Measurements from ENCODE around the gene DMD. TPM values are rescaled to one million over a fixed set of nuclear protein-coding genes. Genes with fewer than 3 reads are reported as not detected.
"Not testable (repeated sequence)": the region's sequence is repeated elsewhere in the genome, so short reads cannot be mapped to it uniquely, and the experiment has no call there.

The DMD gene
- total RNA-seq, 1 donor from 2014 or later, result 1.7 TPM

GRCh38 chrX:33194289-33194688 lies 17.1 kb downstream of the DMD start:
- no peaks in the 10 kb centered on the region for H3K9me3 Mint-ChIP-seq (ENCODE audit: unreplicated experiment)
- TF ChIP-seq CTCF (IDR thresholded peaks at IDR 0.05; ENCODE audit: partially characterized antibody, unreplicated experiment), result no peak
- no peak overlapping the region for H3K4me3 Mint-ChIP-seq (ENCODE audit: unreplicated experiment)
- no peaks in the 10 kb centered on the region for H3K27me3 Mint-ChIP-seq (ENCODE audit: unreplicated experiment)
- H3K27ac Mint-ChIP-seq (ENCODE audit: unreplicated experiment), result no peak overlapping the region
- no peaks in the 10 kb centered on the region for H3K36me3 Mint-ChIP-seq (ENCODE audit: unreplicated experiment)
- H3K4me1 Mint-ChIP-seq (ENCODE audit: low read depth, unreplicated experiment), result no peaks in the 10 kb centered on the region
- no peak for DNase-seq

GRCh38 chrX:33190016-33190415 lies 21.3 kb downstream of the DMD start:
- DNase-seq, result no peak
- Mint-ChIP-seq H3K36me3 (ENCODE audit: unreplicated experiment) (no peaks in the 10 kb centered on the region), H3K27ac (ENCODE audit: unreplicated experiment) (no peak overlapping the region), H3K4me3 (ENCODE audit: unreplicated experiment) (no peak overlapping the region), H3K27me3 (ENCODE audit: unreplicated experiment) (no peaks in the 10 kb centered on the region), H3K9me3 (ENCODE audit: unreplicated experiment) (no peaks in the 10 kb centered on the region), H3K4me1 (ENCODE audit: low read depth, unreplicated experiment) (no peaks in the 10 kb centered on the region)
- TF ChIP-seq CTCF (IDR thresholded peaks at IDR 0.05; ENCODE audit: partially characterized antibody, unreplicated experiment), result no peak

- Mint-ChIP-seq H3K27me3 (ENCODE audit: unreplicated experiment) (no peaks in the 10 kb centered on the region), H3K9me3 (ENCODE audit: unreplicated experiment) (no peaks in the 10 kb centered on the region), H3K4me1 (ENCODE audit: low read depth, unreplicated experiment) (no peaks in the 10 kb centered on the region), H3K27ac (ENCODE audit: unreplicated experiment) (no peak overlapping the region), H3K4me3 (ENCODE audit: unreplicated experiment) (no peak overlapping the region), H3K36me3 (ENCODE audit: unreplicated experiment) (no peaks in the 10 kb centered on the region)
- TF ChIP-seq CTCF (IDR thresholded peaks at IDR 0.05; ENCODE audit: partially characterized antibody, unreplicated experiment), result no peak
- no peak for DNase-seq
These were observed 22.5 kb downstream of the DMD start for GRCh38 chrX:33188881-33189280.

GRCh38 chrX:33188286-33188685 lies 23.1 kb downstream of the DMD start:
- DNase-seq, result no peak
- Mint-ChIP-seq H3K4me1 (ENCODE audit: low read depth, unreplicated experiment) (no peaks in the 10 kb centered on the region), H3K36me3 (ENCODE audit: unreplicated experiment) (no peaks in the 10 kb centered on the region), H3K4me3 (ENCODE audit: unreplicated experiment) (no peak overlapping the region), H3K9me3 (ENCODE audit: unreplicated experiment) (no peaks in the 10 kb centered on the region), H3K27me3 (ENCODE audit: unreplicated experiment) (no peaks in the 10 kb centered on the region), H3K27ac (ENCODE audit: unreplicated experiment) (no peak overlapping the region)
- TF ChIP-seq CTCF (IDR thresholded peaks at IDR 0.05; ENCODE audit: partially characterized antibody, unreplicated experiment), result no peak

GRCh38 chrX:33184803-33185202 lies 26.5 kb downstream of the DMD start:
- not testable (repeated sequence) for H3K27ac Mint-ChIP-seq (ENCODE audit: unreplicated experiment); DNase-seq; H3K4me3 Mint-ChIP-seq (ENCODE audit: unreplicated experiment); H3K27me3 Mint-ChIP-seq (ENCODE audit: unreplicated experiment); H3K9me3 Mint-ChIP-seq (ENCODE audit: unreplicated experiment); H3K36me3 Mint-ChIP-seq (ENCODE audit: unreplicated experiment); H3K4me1 Mint-ChIP-seq (ENCODE audit: low read depth, unreplicated experiment)

- DNase-seq, result no peak
- no peaks in the 10 kb centered on the region for H3K4me1 Mint-ChIP-seq (ENCODE audit: low read depth, unreplicated experiment)
- TF ChIP-seq CTCF (IDR thresholded peaks at IDR 0.05; ENCODE audit: partially characterized antibody, unreplicated experiment), result no peak
- H3K4me3 Mint-ChIP-seq (ENCODE audit: unreplicated experiment), result no peak overlapping the region
- no peaks in the 10 kb centered on the region for H3K27me3 Mint-ChIP-seq (ENCODE audit: unreplicated experiment)
- H3K9me3 Mint-ChIP-seq (ENCODE audit: unreplicated experiment), result no peaks in the 10 kb centered on the region
- H3K27ac Mint-ChIP-seq (ENCODE audit: unreplicated experiment), result no peak overlapping the region
- no peaks in the 10 kb centered on the region for H3K36me3 Mint-ChIP-seq (ENCODE audit: unreplicated experiment)
These were observed 28.0 kb downstream of the DMD start for GRCh38 chrX:33183361-33183760.
